HG02678 (cell line): Measurements from ENCODE around the gene ARHGAP26.

ENCODE experiments used
- ATAC-seq: cut with Tn5 transposase; IDR thresholded peaks from one replicate; pipeline ENCODE4 v1.9.1; 2021; ENCODE audit warnings: mild to moderate bottlenecking, moderate library complexity; ENCODE audit not compliant: unreplicated experiment

ARHGAP26 gene

GRCh38 chr5:143004361-143005145, 234.4 kb downstream of the ARHGAP26 start:
- ATAC-seq, result peak; percentile 35

- no peak for ATAC-seq
These were observed 236.3 kb downstream of the ARHGAP26 start for GRCh38 chr5:143006501-143006900.

- no peak for ATAC-seq
These were observed 237.9 kb downstream of the ARHGAP26 start for GRCh38 chr5:143008032-143008431.

GRCh38 chr5:143008809-143009521, 238.8 kb downstream of the ARHGAP26 start:
- ATAC-seq, result peak; percentile 76

GRCh38 chr5:143010351-143010750, 240.2 kb downstream of the ARHGAP26 start:
- ATAC-seq, result no peak

- no peak for ATAC-seq
These were observed 241.4 kb downstream of the ARHGAP26 start for GRCh38 chr5:143011585-143011984.

- no peak for ATAC-seq
These were observed 243.2 kb downstream of the ARHGAP26 start for GRCh38 chr5:143013176-143013891.

- ATAC-seq, result no peak
These were observed 244.0 kb downstream of the ARHGAP26 start for GRCh38 chr5:143014017-143014651.

- ATAC-seq, result no peak
These were observed 246.8 kb downstream of the ARHGAP26 start for GRCh38 chr5:143016777-143017516.

- ATAC-seq, result no peak
These were observed 247.4 kb downstream of the ARHGAP26 start for GRCh38 chr5:143017541-143017940.

- ATAC-seq, result no peak
These were observed 247.8 kb downstream of the ARHGAP26 start for GRCh38 chr5:143017992-143018391.

- ATAC-seq, result peak; percentile 12
These were observed 249.0 kb downstream of the ARHGAP26 start for GRCh38 chr5:143019157-143019556.

- ATAC-seq, result peak; percentile 83
These were observed 249.7 kb downstream of the ARHGAP26 start for GRCh38 chr5:143019614-143020515.

GRCh38 chr5:143021595-143021994, 251.4 kb downstream of the ARHGAP26 start:
- ATAC-seq, result no peak

GRCh38 chr5:143023411-143024096, 253.4 kb downstream of the ARHGAP26 start:
- peak; percentile 54 for ATAC-seq

- ATAC-seq, result no peak
These were observed 254.2 kb downstream of the ARHGAP26 start for GRCh38 chr5:143024228-143024920.

GRCh38 chr5:143025376-143025775, 255.2 kb downstream of the ARHGAP26 start:
- no peak for ATAC-seq

- ATAC-seq, result no peak
These were observed 255.8 kb downstream of the ARHGAP26 start for GRCh38 chr5:143025971-143026370.
